Esophagus squamous epithelium (tissue), 4 donors: Measurements from ENCODE around the gene FLT3.

ENCODE experiments used
- POLR2A ChIP-seq, 4 donors: fragments of 450-650 bp; IDR thresholded peaks; one replicate each; pipeline ENCODE4 v1.6.1; 2017; ENCODE audit warnings: antibody characterized with exemption in 4 of 4, mild to moderate bottlenecking in 4 of 4, moderate library complexity in 3 of 4
- TF ChIP-seq, protein P1 (sequence below), 6 experiments: fragments of 450-650 bp in 4 of 6; fragments of 200-600 bp in 2 of 6; sonication (generic) in 2 of 6; IDR thresholded peaks; one replicate each; pipeline ENCODE4 v1.5.1; 2016 to 2019; ENCODE audit warnings: antibody characterized with exemption in 6 of 6, mild to moderate bottlenecking in 4 of 6, moderate library complexity in 4 of 6

DNA sequence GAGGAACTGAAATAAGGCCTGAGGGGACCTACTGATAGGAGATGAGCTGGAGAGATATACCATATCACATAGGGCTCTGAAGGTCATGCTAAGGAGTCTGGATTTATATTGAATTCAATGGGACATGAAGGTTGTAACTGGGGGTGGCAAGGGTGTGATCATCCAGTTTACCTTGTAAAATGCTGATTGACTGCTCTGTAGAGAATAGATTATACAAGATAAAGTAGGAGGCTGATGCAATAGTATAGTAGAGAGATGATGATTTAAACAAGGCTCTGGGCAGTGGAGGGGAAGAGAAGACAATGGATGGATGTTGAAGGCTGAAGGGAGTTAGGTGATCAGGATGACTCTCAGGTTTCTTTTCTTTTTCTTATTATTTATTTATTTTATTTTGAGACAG, 19.9 kb upstream of the FLT3 start:
- TF ChIP-seq, protein P1, sequence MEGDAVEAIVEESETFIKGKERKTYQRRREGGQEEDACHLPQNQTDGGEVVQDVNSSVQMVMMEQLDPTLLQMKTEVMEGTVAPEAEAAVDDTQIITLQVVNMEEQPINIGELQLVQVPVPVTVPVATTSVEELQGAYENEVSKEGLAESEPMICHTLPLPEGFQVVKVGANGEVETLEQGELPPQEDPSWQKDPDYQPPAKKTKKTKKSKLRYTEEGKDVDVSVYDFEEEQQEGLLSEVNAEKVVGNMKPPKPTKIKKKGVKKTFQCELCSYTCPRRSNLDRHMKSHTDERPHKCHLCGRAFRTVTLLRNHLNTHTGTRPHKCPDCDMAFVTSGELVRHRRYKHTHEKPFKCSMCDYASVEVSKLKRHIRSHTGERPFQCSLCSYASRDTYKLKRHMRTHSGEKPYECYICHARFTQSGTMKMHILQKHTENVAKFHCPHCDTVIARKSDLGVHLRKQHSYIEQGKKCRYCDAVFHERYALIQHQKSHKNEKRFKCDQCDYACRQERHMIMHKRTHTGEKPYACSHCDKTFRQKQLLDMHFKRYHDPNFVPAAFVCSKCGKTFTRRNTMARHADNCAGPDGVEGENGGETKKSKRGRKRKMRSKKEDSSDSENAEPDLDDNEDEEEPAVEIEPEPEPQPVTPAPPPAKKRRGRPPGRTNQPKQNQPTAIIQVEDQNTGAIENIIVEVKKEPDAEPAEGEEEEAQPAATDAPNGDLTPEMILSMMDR (IDR thresholded peaks at IDR 0.05) = no peak
- TF ChIP-seq POLR2A (IDR thresholded peaks at IDR 0.05) = no peak
